Measurements from ENCODE around the gene APEH. TPM values are rescaled to one million over a fixed set of nuclear protein-coding genes. Genes with fewer than 3 reads are reported as not detected.

Gene APEH
- total RNA-seq, 3 donors from 2014 or later (not counting 1 experiment from before 2014, with no cell fraction given), result 62.8 to 95.7 (median 77.5) TPM

DNA sequence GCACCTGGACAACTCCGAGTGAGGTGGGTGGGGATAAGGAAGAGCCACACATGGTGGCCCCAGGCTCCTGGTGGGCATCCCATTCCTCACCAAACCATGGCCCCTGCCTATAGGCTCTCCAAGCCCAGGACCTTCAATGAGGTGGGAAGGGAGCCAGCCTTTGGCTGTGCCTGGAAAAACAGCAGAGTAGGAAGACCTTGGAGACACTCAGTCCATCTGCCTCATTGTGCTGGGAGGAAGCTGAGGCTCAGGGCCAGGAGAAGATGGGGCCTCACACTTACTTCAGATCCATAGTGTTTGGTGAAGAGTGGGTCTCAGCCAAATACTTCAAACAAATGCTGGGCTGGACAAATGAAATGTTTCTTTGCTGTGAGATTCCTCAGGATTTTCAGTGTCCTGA is 47.4 kb upstream of the APEH start:
- Histone ChIP-seq H3K27me3 (ENCODE audit: control insufficient read depth, insufficient read depth, low read length) (no peaks in the 10 kb centered on the region), H3K36me3 (ENCODE audit: control insufficient read depth, insufficient read depth, low read length) (no peaks in the 10 kb centered on the region), H3K4me3 (ENCODE audit: low read length) (no peak overlapping the region), H3K9me3 (ENCODE audit: control insufficient read depth, insufficient read depth, low read length) (no peaks in the 10 kb centered on the region), H3K27ac (ENCODE audit: low read length) (no peak overlapping the region), H3K4me1 (ENCODE audit: control insufficient read depth, insufficient read depth, low read length) (no peaks in the 10 kb centered on the region)
- peaks cover 5 to 7% of the 10 kb centered on the region in 2 donors for H3K4me1 Mint-ChIP-seq
- peaks cover 14 to 17% of the 10 kb centered on the region in 2 donors for H3K27me3 Mint-ChIP-seq (ENCODE audit: low read depth in 2 of 2)
- ATAC-seq (no peak), DNase-seq (no peak)
- WGBS (ENCODE audit: insufficient coverage), result no CpG with 5 or more reads among the region's 1 CpG
- peaks cover 3% of the 10 kb centered on the region for H3K36me3 Mint-ChIP-seq
- H3K9me3 Mint-ChIP-seq, result no peaks in the 10 kb centered on the region
- H3K4me3 Mint-ChIP-seq, result no peak overlapping the region
- TF ChIP-seq, protein P1, sequence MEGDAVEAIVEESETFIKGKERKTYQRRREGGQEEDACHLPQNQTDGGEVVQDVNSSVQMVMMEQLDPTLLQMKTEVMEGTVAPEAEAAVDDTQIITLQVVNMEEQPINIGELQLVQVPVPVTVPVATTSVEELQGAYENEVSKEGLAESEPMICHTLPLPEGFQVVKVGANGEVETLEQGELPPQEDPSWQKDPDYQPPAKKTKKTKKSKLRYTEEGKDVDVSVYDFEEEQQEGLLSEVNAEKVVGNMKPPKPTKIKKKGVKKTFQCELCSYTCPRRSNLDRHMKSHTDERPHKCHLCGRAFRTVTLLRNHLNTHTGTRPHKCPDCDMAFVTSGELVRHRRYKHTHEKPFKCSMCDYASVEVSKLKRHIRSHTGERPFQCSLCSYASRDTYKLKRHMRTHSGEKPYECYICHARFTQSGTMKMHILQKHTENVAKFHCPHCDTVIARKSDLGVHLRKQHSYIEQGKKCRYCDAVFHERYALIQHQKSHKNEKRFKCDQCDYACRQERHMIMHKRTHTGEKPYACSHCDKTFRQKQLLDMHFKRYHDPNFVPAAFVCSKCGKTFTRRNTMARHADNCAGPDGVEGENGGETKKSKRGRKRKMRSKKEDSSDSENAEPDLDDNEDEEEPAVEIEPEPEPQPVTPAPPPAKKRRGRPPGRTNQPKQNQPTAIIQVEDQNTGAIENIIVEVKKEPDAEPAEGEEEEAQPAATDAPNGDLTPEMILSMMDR (IDR thresholded peaks at IDR 0.05), result no peak
- no peak overlapping the region for H3K27ac Mint-ChIP-seq
- intact Hi-C loops (cut with micrococcal nuclease), result no loop called here

- WGBS (ENCODE audit: insufficient coverage), result 89% methylated on average over 5 of the region's 5 CpGs
- H3K4me3 Mint-ChIP-seq, result no peak overlapping the region
- no peak overlapping the region for H3K27ac ChIP-seq (ENCODE audit: low read length)
- peaks cover 17 to 25% of the 10 kb centered on the region in 2 donors for H3K27me3 Mint-ChIP-seq (ENCODE audit: low read depth in 2 of 2)
- no peaks in the 10 kb centered on the region for H3K36me3 ChIP-seq (ENCODE audit: control insufficient read depth, insufficient read depth, low read length)
- H3K9me3 Mint-ChIP-seq, result no peaks in the 10 kb centered on the region
- H3K27me3 ChIP-seq (ENCODE audit: control insufficient read depth, insufficient read depth, low read length), result no peaks in the 10 kb centered on the region
- no peak for DNase-seq
- H3K27ac Mint-ChIP-seq, result no peak overlapping the region
- TF ChIP-seq, protein P1 (IDR thresholded peaks at IDR 0.05), result no peak
- no peak overlapping the region for H3K4me3 ChIP-seq (ENCODE audit: low read length)
- ATAC-seq, result no peak
- no peaks in the 10 kb centered on the region for H3K9me3 ChIP-seq (ENCODE audit: control insufficient read depth, insufficient read depth, low read length)
- intact Hi-C loops (cut with micrococcal nuclease), result no loop called here
- peaks cover 5 to 7% of the 10 kb centered on the region in 2 donors for H3K4me1 Mint-ChIP-seq
- no peaks in the 10 kb centered on the region for H3K4me1 ChIP-seq (ENCODE audit: control insufficient read depth, insufficient read depth, low read length)
- H3K36me3 Mint-ChIP-seq, result peaks cover 5% of the 10 kb centered on the region
Observed at GRCh38 chr3:49627634-49628033, 46.5 kb upstream of the APEH start.

DNA sequence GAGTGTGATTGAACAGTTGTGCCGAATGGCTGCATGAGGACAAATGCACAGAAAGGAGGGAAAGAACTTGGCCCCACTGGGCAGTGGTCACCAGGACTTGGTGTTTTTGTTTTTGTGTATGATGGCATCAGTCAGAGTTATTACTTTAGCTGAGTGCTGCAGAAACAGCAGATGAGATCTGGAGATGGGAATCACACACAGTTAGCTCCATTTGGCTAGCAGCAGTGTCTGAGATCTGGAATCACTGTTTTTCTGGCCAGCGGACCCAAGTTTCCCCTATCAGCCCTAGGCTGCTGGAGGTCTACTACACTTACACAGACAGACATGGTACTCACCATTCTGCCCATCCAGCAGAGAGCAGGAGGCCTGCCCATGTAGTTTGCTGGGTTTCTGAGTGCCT is 45.9 kb upstream of the APEH start:
- Histone ChIP-seq H3K4me1 (ENCODE audit: control insufficient read depth, insufficient read depth, low read length) (no peaks in the 10 kb centered on the region), H3K9me3 (ENCODE audit: control insufficient read depth, insufficient read depth, low read length) (no peaks in the 10 kb centered on the region), H3K27me3 (ENCODE audit: control insufficient read depth, insufficient read depth, low read length) (no peaks in the 10 kb centered on the region), H3K36me3 (ENCODE audit: control insufficient read depth, insufficient read depth, low read length) (no peaks in the 10 kb centered on the region), H3K27ac (ENCODE audit: low read length) (no peak overlapping the region), H3K4me3 (ENCODE audit: low read length) (no peak overlapping the region)
- H3K36me3 Mint-ChIP-seq, result peaks cover 5% of the 10 kb centered on the region
- peaks cover 17 to 25% of the 10 kb centered on the region in 2 donors for H3K27me3 Mint-ChIP-seq (ENCODE audit: low read depth in 2 of 2)
- peaks cover 5 to 7% of the 10 kb centered on the region in 2 donors for H3K4me1 Mint-ChIP-seq
- no peak overlapping the region for H3K27ac Mint-ChIP-seq
- intact Hi-C loops (cut with micrococcal nuclease), result no loop called here
- DNase-seq (no peak), ATAC-seq (no peak)
- H3K9me3 Mint-ChIP-seq, result no peaks in the 10 kb centered on the region
- WGBS (ENCODE audit: insufficient coverage), result 88% methylated on average over 2 of the region's 2 CpGs
- H3K4me3 Mint-ChIP-seq, result no peak overlapping the region
- TF ChIP-seq, protein P1 (IDR thresholded peaks at IDR 0.05), result no peak

DNA sequence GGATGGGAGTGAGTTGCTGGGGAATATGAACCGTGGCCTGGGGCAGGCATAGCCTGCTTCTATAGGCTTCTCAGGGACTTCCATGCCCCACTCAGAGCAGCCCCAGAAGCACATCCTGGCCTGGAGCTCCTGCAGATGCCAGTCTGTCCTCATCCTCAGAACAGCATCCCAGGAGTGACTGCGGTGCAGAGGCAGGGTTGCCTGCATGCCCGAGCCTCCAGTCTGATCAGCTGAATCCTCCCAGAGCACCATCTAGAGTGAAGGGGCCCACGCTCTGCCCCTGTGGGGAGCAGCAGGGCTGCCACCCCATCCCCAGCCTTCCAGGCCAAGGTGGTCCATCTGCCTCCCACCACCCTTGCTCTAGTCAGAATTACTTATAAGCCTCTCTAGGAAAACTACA is 44.7 kb upstream of the APEH start:
- Histone ChIP-seq H3K27me3 (ENCODE audit: control insufficient read depth, insufficient read depth, low read length) (no peaks in the 10 kb centered on the region), H3K36me3 (ENCODE audit: control insufficient read depth, insufficient read depth, low read length) (no peaks in the 10 kb centered on the region), H3K27ac (ENCODE audit: low read length) (no peak overlapping the region), H3K4me1 (ENCODE audit: control insufficient read depth, insufficient read depth, low read length) (no peaks in the 10 kb centered on the region), H3K9me3 (ENCODE audit: control insufficient read depth, insufficient read depth, low read length) (no peaks in the 10 kb centered on the region), H3K4me3 (ENCODE audit: low read length) (no peak overlapping the region)
- H3K27ac Mint-ChIP-seq, result no peak overlapping the region
- DNase-seq (no peak), ATAC-seq (no peak)
- peaks cover 5% of the 10 kb centered on the region for H3K36me3 Mint-ChIP-seq
- H3K27me3 Mint-ChIP-seq (ENCODE audit: low read depth in 2 of 2), result peaks cover 20 to 25% of the 10 kb centered on the region in 2 donors
- H3K9me3 Mint-ChIP-seq, result no peaks in the 10 kb centered on the region
- no peak overlapping the region for H3K4me3 Mint-ChIP-seq
- peaks cover 5 to 7% of the 10 kb centered on the region in 2 donors for H3K4me1 Mint-ChIP-seq
- intact Hi-C loops (cut with micrococcal nuclease), result no loop called here
- TF ChIP-seq, protein P1 (IDR thresholded peaks at IDR 0.05), result no peak
- WGBS (ENCODE audit: insufficient coverage), result 87% methylated on average over 4 of the region's 4 CpGs

Data from natural killer cell (primary cell).